ENCODE data around the gene CCNO. TPM values are rescaled to one million over a fixed set of nuclear protein-coding genes. Genes with fewer than 3 reads are reported as not detected.

The CCNO gene
- total and polyA plus RNA-seq, 10 of the 15 experiments (the other 5 are each of a cell fraction or from before 2014, with no cell fraction given): 0.05 TPM; not detected in 9

- SMC1A ChIA-PET (ENCODE audit: uncharacterized antibody, unreplicated experiment): no interaction called here
- intact Hi-C loops (cut with micrococcal nuclease; ENCODE audit: unreplicated experiment) (no loop called here), in situ Hi-C loops (cut with MboI) (no loop called here)
- 0 out of 4 replicates have a peak, but pooled peaks cover 0 to 2% of the 10 kb centered on the region in 2 experiments for H3K27me3 ChIP-seq (replicated peaks in 1 of 2; ENCODE audit: control insufficient read depth in 2 of 2, insufficient read depth in 2 of 2, low read length in 1 of 2)
- FAIRE-seq (no peak), ATAC-seq (no peak), DNase-seq (ENCODE audit: low read depth, low spot score) (no peak)
- H4K20me1 ChIP-seq (ENCODE audit: control insufficient read depth, insufficient read depth): no peaks in the 10 kb centered on the region
- WGBS (ENCODE audit: insufficient coverage, insufficient replicate concordance, low lambda C conversion rate, missing lambda C conversion rate): 47% methylated on average over 2 of the region's 2 CpGs
- BruUV-seq (replicated peaks): no TSS peak
- no peak overlapping the region for H3K4me3 ChIP-seq
- POLR2A ChIA-PET: no interaction called here
- H3K4me2 ChIP-seq (ENCODE audit: control insufficient read depth, insufficient read depth): no peak overlapping the region
- H3K36me3 ChIP-seq (ENCODE audit: control insufficient read depth in 2 of 2, insufficient read depth in 2 of 2, low read length in 1 of 2): no peaks in the 10 kb centered on the region
- no peaks in the 10 kb centered on the region for H3K79me2 ChIP-seq (ENCODE audit: control insufficient read depth, insufficient read depth, low read length)
- H2AFZ ChIP-seq (ENCODE audit: control insufficient read depth, low read depth, low read length): no peak overlapping the region
- no peaks in the 10 kb centered on the region for H3K9me3 ChIP-seq (replicated peaks; ENCODE audit: control insufficient read depth, insufficient read depth, low read length)
- RAD21 ChIA-PET (ENCODE audit: unreplicated experiment): no interaction called here
- no peaks in the 10 kb centered on the region for H3K4me1 ChIP-seq (ENCODE audit: control insufficient read depth, insufficient read depth, low read length)
- TF ChIP-seq BCL11A (IDR thresholded peaks at IDR 0.05; ENCODE audit: low read depth, low read length) (no peak), ZBTB40 (IDR thresholded peaks at IDR 0.05; ENCODE audit: borderline replicate concordance) (no peak), STAT3 (IDR thresholded peaks at IDR 0.05; ENCODE audit: low read depth, low read length) (no peak), TCF12 (IDR thresholded peaks at IDR 0.05; ENCODE audit: low read depth, low read length) (no peak), PML (IDR thresholded peaks at IDR 0.05; ENCODE audit: low read length) (no peak), ZNF622 (IDR thresholded peaks at IDR 0.05) (no peak), SREBF2 (IDR thresholded peaks at IDR 0.05; ENCODE audit: low read length) (no peak), JUND (IDR thresholded peaks at IDR 0.05; ENCODE audit: low read depth, low read length) (no peak), CBX5 (IDR thresholded peaks at IDR 0.05; ENCODE audit: low read depth) (no peak), POU2F2 (IDR thresholded peaks at IDR 0.05; ENCODE audit: borderline replicate concordance, low read depth, low read length) (no peak), TAF1 (IDR thresholded peaks at IDR 0.05; ENCODE audit: borderline replicate concordance, low read depth, low read length) (no peak), REST (IDR thresholded peaks at IDR 0.05; ENCODE audit: low read depth, low read length) (no peak)
- no peak overlapping the region for H3K27ac ChIP-seq (ENCODE audit: control insufficient read depth, insufficient read depth)
- CTCF ChIA-PET: interaction anchor here (1.2 kb wide), 1 partner anchor 17 kb away, joined by 4 read pairs; no protein-coding TSS in a partner anchor
- no peak overlapping the region for H3K9ac ChIP-seq (ENCODE audit: control insufficient read depth, insufficient read depth, low read length)
These were observed 42.2 kb downstream of the CCNO start for GRCh38 chr5:55191165-55191564.

Measured in GM12878 (cell line).